Stimulated activated CD8-positive, alpha-beta memory T cell treated with anti-CD3 and anti-CD28 coated beads, Interleukin-7, amount 100 ng/mL, for 4 hours (primary cell): Measurements from ENCODE around the gene DIP2C.

Source experiments
- DNase-seq, 2 donors: peaks; one replicate each; pipeline ENCODE4 v3.0.0-alpha.2; 2020; ENCODE audit warnings: low read depth in 2 of 2

Gene DIP2C

DNA sequence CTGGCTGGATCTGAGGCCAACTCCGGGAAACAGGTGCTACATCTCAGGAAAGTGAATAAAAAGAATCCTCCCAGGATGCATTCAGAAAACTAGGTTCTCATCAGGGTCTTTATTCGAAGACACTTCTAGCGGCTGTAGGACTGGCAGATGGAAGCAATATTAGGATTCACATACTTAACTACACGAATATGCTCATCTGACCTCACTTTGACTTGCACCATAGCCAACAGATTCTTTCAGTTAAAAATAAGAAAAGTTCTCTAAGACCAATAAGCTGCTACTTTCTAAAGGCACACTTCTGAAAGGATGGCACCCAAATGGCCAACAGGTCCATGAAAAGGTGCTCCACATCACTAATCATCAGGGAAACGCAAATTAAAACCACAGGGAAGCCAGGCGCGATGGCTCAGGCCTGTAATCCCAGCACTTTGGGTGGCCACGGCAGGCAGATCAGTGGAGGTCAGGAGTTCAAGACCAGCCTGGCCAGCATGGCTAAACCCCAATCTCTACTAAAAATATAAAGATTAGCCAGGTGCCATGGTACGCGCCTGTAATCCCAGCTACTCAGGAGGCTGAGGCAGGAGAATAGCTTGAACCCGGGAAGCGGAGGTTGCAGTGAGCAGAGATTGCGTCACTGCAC, 296.2 kb downstream of the DIP2C start:
- no peak for DNase-seq

GRCh38 chr10:392705-393037, 296.8 kb downstream of the DIP2C start:
- DNase-seq = no peak

GRCh38 chr10:391847-392704, 297.4 kb downstream of the DIP2C start:
- no peak for DNase-seq

- no peak for DNase-seq
These were observed 298.2 kb downstream of the DIP2C start for GRCh38 chr10:391305-391704.

DNA sequence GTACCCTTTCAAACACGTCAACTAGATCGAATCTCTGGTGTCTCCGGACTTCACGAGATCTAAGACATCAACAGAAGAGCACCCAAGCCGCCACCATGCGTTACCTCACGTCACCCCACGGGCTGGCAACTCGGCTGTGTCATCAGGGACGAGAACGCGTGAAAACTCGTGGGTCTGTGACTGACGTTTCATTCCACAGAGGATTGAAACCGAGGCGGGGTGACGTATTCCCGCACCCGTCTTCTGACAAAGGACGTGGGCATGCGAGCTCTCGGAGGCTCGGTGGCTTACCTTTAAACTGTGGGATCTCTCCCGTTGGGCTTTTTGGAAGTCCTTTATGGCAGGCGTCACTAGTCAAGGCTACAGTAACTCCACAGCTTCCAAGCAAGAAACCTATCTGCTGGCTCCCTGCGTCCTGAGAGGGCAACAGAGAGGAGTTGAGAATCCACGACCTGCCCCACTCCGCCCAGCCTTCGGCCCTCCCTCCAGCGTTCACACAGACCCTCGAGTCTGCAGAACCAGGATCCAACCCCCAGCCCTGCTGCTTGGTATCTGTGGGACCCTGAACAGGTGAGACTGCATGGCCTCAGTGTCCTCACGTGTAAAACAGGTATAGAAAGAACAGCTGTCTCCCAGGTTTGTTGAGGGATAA, 298.9 kb downstream of the DIP2C start:
- DNase-seq = no peak

GRCh38 chr10:389836-390448, 299.5 kb downstream of the DIP2C start:
- no peak for DNase-seq

GRCh38 chr10:389261-389790, 300.1 kb downstream of the DIP2C start:
- no peak for DNase-seq

- DNase-seq = no peak
These were observed 300.8 kb downstream of the DIP2C start for GRCh38 chr10:388661-389045.

DNA sequence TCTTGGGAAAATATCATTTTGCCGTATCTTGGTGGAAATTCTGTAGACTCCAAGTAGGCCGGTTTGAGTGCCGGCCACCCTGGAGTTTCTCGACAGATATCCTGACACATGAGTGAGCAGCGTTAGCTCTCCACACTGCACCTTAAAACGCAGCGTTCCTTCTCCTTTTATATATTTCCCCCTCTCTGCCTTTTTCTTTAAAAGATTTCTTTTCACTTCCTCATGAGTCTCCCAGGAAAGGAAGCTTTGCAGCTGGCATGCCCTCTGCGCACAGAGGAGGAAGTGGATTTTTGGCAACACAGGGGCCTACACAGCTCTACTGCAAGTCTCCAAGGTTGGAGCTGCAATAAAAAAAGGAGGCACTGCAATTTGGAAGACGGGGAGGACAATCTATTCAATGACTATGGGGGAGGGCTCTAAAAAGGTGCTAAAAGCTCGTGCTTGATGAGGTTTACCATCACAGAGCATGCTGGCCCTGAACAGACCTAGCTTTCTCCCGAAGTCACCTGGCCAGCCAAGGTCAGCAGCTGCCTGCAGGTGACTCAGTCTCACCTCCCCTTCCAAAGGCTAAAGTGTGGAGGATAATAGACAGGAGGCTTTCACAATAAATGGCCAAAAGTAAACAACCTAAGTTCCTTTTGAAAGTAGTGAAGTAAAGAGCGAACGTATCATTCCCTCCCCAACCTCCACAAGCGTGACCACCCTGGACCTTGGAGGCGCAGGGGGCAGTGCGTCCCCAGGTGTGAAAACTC, 301.4 kb downstream of the DIP2C start:
- DNase-seq = no peak

GRCh38 chr10:387593-387891, 301.9 kb downstream of the DIP2C start:
- DNase-seq = no peak

- no peak for DNase-seq
These were observed 302.5 kb downstream of the DIP2C start for GRCh38 chr10:386771-387592.

DNA sequence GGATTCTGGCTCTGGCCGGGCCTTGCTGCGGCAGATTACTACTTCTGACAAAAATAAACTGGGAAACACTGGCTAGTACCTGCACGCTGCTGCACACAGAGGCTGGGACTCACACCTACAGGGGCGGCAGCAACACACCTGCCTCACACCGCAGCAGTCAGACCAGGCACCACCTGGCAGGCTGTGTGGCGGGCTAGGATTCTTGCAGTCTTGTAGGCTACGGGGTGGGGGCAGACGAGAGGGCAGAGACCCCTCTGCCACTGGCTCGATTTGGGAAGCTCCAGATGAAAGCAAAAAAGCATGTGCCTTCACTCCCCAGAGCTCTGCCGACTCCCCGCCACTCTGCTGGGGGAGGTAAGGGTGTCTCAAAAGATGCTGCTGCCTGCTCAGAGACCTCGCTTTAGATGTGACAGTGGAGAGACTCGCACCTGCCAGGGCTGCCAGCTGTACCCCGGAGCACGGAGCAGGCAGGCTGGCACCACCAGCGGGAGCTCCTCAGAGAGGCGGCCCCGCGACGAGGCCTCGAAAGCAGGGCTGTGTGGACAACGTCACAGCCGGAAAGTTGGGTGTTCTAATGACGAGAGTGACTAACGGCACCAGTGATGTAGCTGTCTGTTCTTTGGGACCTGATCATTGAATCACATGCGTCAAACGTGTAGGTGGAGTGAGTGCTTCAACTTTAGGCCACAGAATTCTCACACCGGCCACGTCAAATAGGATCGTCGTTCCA, 303.7 kb downstream of the DIP2C start:
- no peak for DNase-seq

DNA sequence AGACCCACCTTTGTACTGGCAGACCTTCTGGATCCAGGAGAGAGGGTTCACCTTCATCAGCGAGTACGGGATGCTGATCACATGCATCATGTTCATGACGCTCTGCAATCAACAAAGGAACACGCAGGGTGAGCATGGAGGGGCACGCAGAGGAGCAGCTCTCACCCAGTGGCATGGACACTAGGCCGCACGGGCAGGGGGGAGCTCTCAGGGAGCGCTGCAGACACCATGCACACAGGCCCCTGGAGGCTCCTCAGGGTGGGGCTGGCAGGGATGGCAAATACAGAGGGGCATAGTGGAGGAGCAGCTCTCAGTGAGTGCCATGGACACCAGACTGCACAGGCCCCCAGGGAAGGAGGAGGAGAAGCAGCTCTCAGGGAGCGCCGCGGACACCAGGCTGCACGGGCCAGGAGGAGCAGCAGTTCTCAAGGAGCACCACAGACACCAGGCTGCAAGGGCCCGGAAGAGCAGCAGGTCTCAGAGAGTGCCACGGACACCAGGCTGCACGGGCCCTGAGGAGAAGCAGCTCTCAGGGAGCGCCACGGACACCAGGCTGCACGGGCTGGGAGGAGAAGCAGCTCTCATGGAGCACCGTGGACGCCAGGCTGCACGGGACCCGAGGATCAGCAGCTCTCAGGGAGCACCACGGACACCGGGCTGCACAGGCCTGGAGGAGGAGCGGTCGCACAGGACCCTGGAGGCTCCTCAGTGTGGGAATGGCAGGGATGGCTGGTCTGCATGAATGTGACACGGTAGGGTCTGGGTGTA, 304.7 kb downstream of the DIP2C start:
- no peak for DNase-seq

DNA sequence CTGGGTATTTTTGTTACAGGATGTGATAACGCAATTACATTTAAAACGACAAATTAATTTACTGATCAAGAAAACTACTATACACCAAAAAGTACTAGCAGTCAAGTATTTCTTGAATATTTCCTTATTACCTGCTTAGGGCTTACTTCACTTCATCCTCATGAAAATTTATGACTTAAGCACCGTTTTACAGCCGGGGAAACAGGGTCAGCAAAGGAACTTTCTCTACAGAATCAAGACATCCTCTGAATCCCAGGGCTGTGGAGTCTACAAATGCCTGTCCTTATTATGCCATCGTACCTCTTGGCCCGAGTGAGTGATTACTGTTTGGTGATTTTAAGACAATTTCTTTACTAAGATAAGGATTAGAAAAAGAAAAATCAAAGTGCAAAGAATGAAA, 305.9 kb downstream of the DIP2C start:
- no peak for DNase-seq

DNA sequence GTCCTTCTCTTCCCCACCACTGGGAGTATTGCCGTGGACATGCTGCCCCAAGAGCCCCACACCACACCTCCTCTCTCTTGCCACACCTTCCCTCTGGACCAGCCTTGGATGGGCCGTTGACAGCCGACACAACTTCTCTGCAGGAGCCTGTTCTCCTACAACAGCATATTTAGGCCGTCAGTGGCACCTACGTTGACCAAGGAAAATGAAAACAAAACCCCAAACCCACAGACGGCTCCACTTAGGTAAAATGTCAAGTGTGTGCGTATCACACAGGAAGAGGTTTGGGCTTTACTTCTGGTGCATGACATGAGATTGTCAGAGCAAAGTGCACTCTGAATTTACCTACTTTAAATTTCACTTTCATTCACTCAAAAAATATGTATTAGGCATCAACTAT, 307.7 kb downstream of the DIP2C start:
- no peak for DNase-seq

DNA sequence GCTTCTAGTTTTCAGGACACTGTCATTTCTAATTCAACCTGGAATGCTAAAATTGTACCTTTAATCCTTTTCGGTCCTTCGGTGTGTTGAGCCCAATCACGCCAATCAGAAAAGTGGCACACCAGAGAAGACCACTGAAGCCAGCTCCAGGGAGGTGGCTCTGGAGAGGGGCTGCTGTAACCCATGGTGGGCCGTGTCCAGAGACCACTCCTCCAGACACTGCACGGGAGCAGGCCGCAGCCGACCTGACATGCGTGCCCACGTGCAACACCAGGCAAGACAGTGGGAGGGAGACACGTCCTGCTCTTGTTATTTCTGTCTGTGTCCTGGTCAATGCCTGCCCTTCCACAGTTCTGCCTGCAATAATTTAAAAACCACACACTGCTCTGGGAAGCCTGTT, 308.1 kb downstream of the DIP2C start:
- DNase-seq = no peak

DNA sequence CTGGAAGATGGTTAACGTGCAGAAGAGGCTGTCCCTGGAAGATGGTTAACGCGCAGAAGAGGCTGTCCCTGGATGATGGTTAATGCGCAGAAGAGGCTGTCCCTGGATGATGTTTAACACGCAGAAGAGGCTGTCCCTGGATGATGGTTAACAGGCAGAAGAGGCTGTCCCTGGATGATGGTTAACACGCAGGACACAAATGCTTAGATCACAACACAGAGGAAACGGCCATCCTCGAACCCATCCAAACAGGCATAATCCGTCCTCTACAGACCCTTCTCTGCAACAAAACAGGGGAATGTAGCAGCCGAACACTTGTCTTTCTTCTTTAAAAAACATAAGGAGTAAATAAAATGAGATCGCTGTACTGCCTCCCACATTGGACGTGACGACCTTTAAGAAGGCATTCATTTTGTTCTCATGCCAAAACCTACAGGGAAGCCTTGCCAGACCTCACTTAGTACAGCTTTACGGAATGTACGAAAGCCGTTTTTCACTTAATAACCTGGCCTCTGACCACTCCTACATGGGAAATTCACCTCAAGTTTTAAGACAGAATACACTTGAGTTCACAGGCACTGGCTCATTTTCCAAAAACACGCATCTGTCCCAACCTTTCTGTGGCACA, 309.0 kb downstream of the DIP2C start:
- no peak for DNase-seq

GRCh38 chr10:378930-379704, 310.4 kb downstream of the DIP2C start:
- no peak for DNase-seq
